Smooth muscle cell (in vitro differentiated cells): ENCODE results near the gene CLIC5. TPM values are rescaled to one million over a fixed set of nuclear protein-coding genes. Genes with fewer than 3 reads are reported as not detected.

ENCODE experiments used
- DNase-seq: peaks from one replicate; lab custom pipeline; 2025; ENCODE audit not compliant: unreplicated experiment; lab: John Stamatoyannopoulos, UW
- H2AFZ ChIP-seq: fragments of 200-600 bp; sonication (generic); 2 replicates; pipeline ENCODE4 v1.6.0; 2016; ENCODE audit warnings: antibody characterized with exemption, low read depth, mild to moderate bottlenecking
- H3F3A ChIP-seq: fragments of 200-600 bp; sonication (generic); 2 replicates; pipeline ENCODE4 v1.6.0; 2017; ENCODE audit warnings: antibody characterized with exemption, low read depth
- H3K27ac ChIP-seq: fragments of 200-600 bp; sonication (generic); 2 replicates; pipeline ENCODE4 v1.5.1; 2016; ENCODE audit warnings: low read depth, mild to moderate bottlenecking
- H3K27me3 ChIP-seq: fragments of 200-600 bp; sonication (generic); 2 replicates; pipeline ENCODE4 v1.6.1; 2016; ENCODE audit warnings: low read depth, mild to moderate bottlenecking
- H3K36me3 ChIP-seq: fragments of 200-600 bp; sonication (generic); 2 replicates; pipeline ENCODE4 v1.5.1; 2016; ENCODE audit warnings: low read depth
- H3K4me1 ChIP-seq: fragments of 200-600 bp; sonication (generic); 2 replicates; pipeline ENCODE4 v1.5.1; 2016; ENCODE audit warnings: low read depth
- H3K4me2 ChIP-seq: fragments of 200-600 bp; sonication (generic); 2 replicates; pipeline ENCODE4 v1.6.0; 2016; ENCODE audit warnings: mild to moderate bottlenecking
- H3K4me3 ChIP-seq: fragments of 200-600 bp; sonication (generic); 2 replicates; pipeline ENCODE4 v1.5.1; 2016; ENCODE audit warnings: mild to moderate bottlenecking
- H3K79me2 ChIP-seq: fragments of 200-600 bp; sonication (generic); 2 replicates; pipeline ENCODE4 v1.6.0; 2016; ENCODE audit warnings: low read depth, mild to moderate bottlenecking
- H3K9ac ChIP-seq: fragments of 200-600 bp; sonication (generic); 2 replicates; pipeline ENCODE4 v1.6.0; 2016; ENCODE audit warnings: low read depth
- H3K9me3 ChIP-seq: fragments of 200-600 bp; sonication (generic); replicated peaks from 2 replicates; pipeline ENCODE4 v1.5.1; 2016; ENCODE audit warnings: low read depth
- H4K20me1 ChIP-seq: fragments of 200-600 bp; sonication (generic); 2 replicates; pipeline ENCODE4 v1.6.0; 2016; ENCODE audit warnings: low read depth
- WGBS: methylation state at CpG from one replicate; pipeline ENCODE4 v1.1.7; 2016; ENCODE audit warnings: low lambda C conversion rate; 5-methylcytosine and 5-hydroxymethylcytosine counted together
- polyA plus RNA-seq: library from polyadenylated mRNA; unstranded; fragments of >200 nt; fragmentation: Nextera tagmentation; extraction: Ambion mirVana; gene quantifications from 2 replicates; pipeline ENCODE4 v1.2.1, GENCODE V29; 2016
- total RNA-seq: library from RNA; depleted of rRNA; stranded (reverse); fragments of >200 nt; gene quantifications from 2 replicates; pipeline ENCODE4 v1.2.3, GENCODE V29; 2014
- TF ChIP-seq, protein P1 (sequence below): fragments of 200-600 bp; sonication (generic); IDR thresholded peaks from 2 replicates; pipeline ENCODE4 v1.5.1; 2017; ENCODE audit warnings: borderline replicate concordance, mild to moderate bottlenecking, antibody characterized with exemption; ENCODE audit not compliant: insufficient read depth, poor library complexity, severe bottlenecking

Gene CLIC5
- total and polyA plus RNA-seq, 2 experiments from 2014 or later = 0.97 to 4.4 TPM

- Histone ChIP-seq H4K20me1 (no peaks in the 10 kb centered on the region), H3K27me3 (no peaks in the 10 kb centered on the region), H3K27ac (no peak overlapping the region), H3K79me2 (no peaks in the 10 kb centered on the region), H3K9ac (no peak overlapping the region), H3K4me3 (no peak overlapping the region), H3K9me3 (no peaks in the 10 kb centered on the region), H3K4me1 (no peaks in the 10 kb centered on the region), H3F3A (no peaks in the 10 kb centered on the region), H2AFZ (no peak overlapping the region), H3K36me3 (no peaks in the 10 kb centered on the region), H3K4me2 (no peak overlapping the region)
- no peak for DNase-seq
- TF ChIP-seq, protein P1, sequence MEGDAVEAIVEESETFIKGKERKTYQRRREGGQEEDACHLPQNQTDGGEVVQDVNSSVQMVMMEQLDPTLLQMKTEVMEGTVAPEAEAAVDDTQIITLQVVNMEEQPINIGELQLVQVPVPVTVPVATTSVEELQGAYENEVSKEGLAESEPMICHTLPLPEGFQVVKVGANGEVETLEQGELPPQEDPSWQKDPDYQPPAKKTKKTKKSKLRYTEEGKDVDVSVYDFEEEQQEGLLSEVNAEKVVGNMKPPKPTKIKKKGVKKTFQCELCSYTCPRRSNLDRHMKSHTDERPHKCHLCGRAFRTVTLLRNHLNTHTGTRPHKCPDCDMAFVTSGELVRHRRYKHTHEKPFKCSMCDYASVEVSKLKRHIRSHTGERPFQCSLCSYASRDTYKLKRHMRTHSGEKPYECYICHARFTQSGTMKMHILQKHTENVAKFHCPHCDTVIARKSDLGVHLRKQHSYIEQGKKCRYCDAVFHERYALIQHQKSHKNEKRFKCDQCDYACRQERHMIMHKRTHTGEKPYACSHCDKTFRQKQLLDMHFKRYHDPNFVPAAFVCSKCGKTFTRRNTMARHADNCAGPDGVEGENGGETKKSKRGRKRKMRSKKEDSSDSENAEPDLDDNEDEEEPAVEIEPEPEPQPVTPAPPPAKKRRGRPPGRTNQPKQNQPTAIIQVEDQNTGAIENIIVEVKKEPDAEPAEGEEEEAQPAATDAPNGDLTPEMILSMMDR = no peak
- WGBS = 96% methylated on average over 1 of the region's 1 CpG
These were observed 43.9 kb upstream of the CLIC5 start for GRCh38 chr6:46059608-46060007.

- DNase-seq = no peak
- Histone ChIP-seq H3F3A (no peaks in the 10 kb centered on the region), H3K79me2 (no peaks in the 10 kb centered on the region), H3K27ac (no peak overlapping the region), H3K4me1 (no peaks in the 10 kb centered on the region), H2AFZ (no peak overlapping the region), H3K9me3 (no peaks in the 10 kb centered on the region), H4K20me1 (no peaks in the 10 kb centered on the region), H3K36me3 (no peaks in the 10 kb centered on the region), H3K4me3 (no peak overlapping the region), H3K9ac (no peak overlapping the region), H3K27me3 (no peaks in the 10 kb centered on the region), H3K4me2 (no peak overlapping the region)
- TF ChIP-seq, protein P1 = no peak
- WGBS = 85% methylated on average over 1 of the region's 1 CpG
These were observed 43.3 kb upstream of the CLIC5 start for GRCh38 chr6:46058951-46059350.

- no peak for DNase-seq
These were observed 42.1 kb upstream of the CLIC5 start for GRCh38 chr6:46057792-46058191.

More at GRCh38 chr6:46057792-46058191, 42.1 kb upstream of the CLIC5 start:
- Histone ChIP-seq H3K27me3 (no peaks in the 10 kb centered on the region), H3K4me1 (no peaks in the 10 kb centered on the region), H3K36me3 (no peaks in the 10 kb centered on the region), H4K20me1 (no peaks in the 10 kb centered on the region), H3K27ac (no peak overlapping the region), H2AFZ (no peak overlapping the region), H3K4me2 (no peak overlapping the region), H3K9me3 (no peaks in the 10 kb centered on the region), H3F3A (no peaks in the 10 kb centered on the region), H3K9ac (no peak overlapping the region), H3K79me2 (no peaks in the 10 kb centered on the region), H3K4me3 (no peak overlapping the region)
- TF ChIP-seq, protein P1 = no peak
